Naive thymus-derived CD8-positive, alpha-beta T cell (primary cell): ENCODE measurements around the gene SLC25A29. TPM values are rescaled to one million over a fixed set of nuclear protein-coding genes. Genes with fewer than 3 reads are reported as not detected.

ENCODE experiments used
- ATAC-seq, 2 donors: fragments of 150-1000 bp; cut with Tn5 transposase in 1 of 2; sonication (Bioruptor Pico), chemical (Tn5 transposase) in 1 of 2; 1 replicate in 1 of 2; 2 replicates in 1 of 2; pipeline ENCODE4 v1.10.0; 2021; ENCODE audit warnings: mild to moderate bottlenecking in 2 of 2, moderate library complexity in 2 of 2
- POLR2A ChIA-PET: fragments of 350-600 bp; sonication (Branson Sonifier 250); formaldehyde crosslinking; loops from one replicate; lab custom pipeline; 2021; ENCODE audit warnings: antibody characterized with exemption; lab: Charles Lee
- DNase-seq, 10 donors: peaks; one replicate each; pipeline versions ENCODE4 v3.0.0 to v3.0.0-alpha.2; 2020 to 2022
- H3K27ac Mint-ChIP-seq, 10 donors: one replicate each; pipeline ENCODE4 v1.8.0; 2020 to 2022; ENCODE audit warnings: mild to moderate bottlenecking in 10 of 10, mixed read lengths in 10 of 10, moderate library complexity in 4 of 10, inconsistent platforms in 1 of 10
- H3K27me3 Mint-ChIP-seq, 5 donors: one replicate each; pipeline ENCODE4 v1.8.0; 2021 to 2022; ENCODE audit warnings: mixed read lengths in 5 of 5
- H3K36me3 Mint-ChIP-seq, 3 donors: one replicate each; pipeline ENCODE4 v1.8.0; 2020 to 2022; ENCODE audit warnings: mixed read lengths in 3 of 3, mild to moderate bottlenecking in 2 of 3, inconsistent platforms in 1 of 3
- H3K4me1 Mint-ChIP-seq, 4 donors: one replicate each; pipeline ENCODE4 v1.8.0; 2021 to 2022; ENCODE audit warnings: mixed read lengths in 4 of 4
- H3K4me3 Mint-ChIP-seq, 10 donors: one replicate each; pipeline ENCODE4 v1.8.0; 2020 to 2022; ENCODE audit warnings: mild to moderate bottlenecking in 10 of 10, mixed read lengths in 10 of 10, moderate library complexity in 6 of 10, inconsistent platforms in 1 of 10
- H3K9me3 Mint-ChIP-seq, 9 donors: one replicate each; pipeline ENCODE4 v1.8.0; 2020 to 2022; ENCODE audit warnings: mixed read lengths in 9 of 9, mild to moderate bottlenecking in 3 of 9, inconsistent platforms in 1 of 9, moderate library complexity in 1 of 9
- polyA plus RNA-seq, 3 donors: library from polyadenylated mRNA; unstranded; fragments of 300-500 nt; fragmentation: Illumina TruSeq; gene quantifications; one replicate each; pipeline ENCODE4 v1.2.3, GENCODE V29; 2021
- total RNA-seq, 8 experiments: library from RNA in 2 of 8; stranded (reverse) in 2 of 8; gene quantifications; one replicate each; pipeline ENCODE4 v1.2.3 and lab custom pipeline; 2021 to 2026

The SLC25A29 gene
- total and polyA plus RNA-seq, 5 experiments from 2014 or later, result 2.7 to 18.5 (median 8.8) TPM

GRCh38 chr14:100275214-100275613, 31.0 kb downstream of the SLC25A29 start:
- ATAC-seq (no peak), DNase-seq (no peak)
- Mint-ChIP-seq H3K4me1 (peaks cover 29 to 68% (median 55%) of the 10 kb centered on the region in 4 donors), H3K4me3 (peak overlapping the region in 2 of 10 donors; percentile 15 to 39), H3K27me3 (no peaks in the 10 kb centered on the region), H3K36me3 (peaks cover 0 to 62% (median 2%) of the 10 kb centered on the region in 3 donors), H3K27ac (peak overlapping the region; percentile 1 to 89 (median 52)), H3K9me3 (no peaks in the 10 kb centered on the region)
- POLR2A ChIA-PET, result interaction anchor here (0.5 kb wide), 1 partner anchor 76 kb away, joined by 8 read pairs; no protein-coding TSS in a partner anchor

DNA sequence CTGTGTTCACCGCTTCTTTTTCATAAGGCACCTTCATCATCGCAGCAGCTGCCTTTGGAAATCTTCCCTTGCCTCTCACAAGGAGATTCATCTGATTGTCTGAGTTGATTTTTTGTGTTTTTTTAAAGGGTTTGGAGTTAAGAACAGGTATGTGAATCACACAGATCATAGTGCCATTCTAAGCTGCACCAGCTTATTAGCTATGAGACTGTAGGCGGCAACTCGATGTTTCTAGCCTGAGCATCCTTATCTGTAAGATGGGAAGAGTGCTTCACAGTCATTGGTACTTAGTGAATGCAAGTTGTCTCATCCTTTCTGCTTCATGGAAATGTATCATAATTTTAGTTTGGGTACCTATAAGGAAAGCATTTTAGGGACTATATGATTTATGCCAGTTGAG, 32.0 kb downstream of the SLC25A29 start:
- POLR2A ChIA-PET, result interaction anchor here (0.6 kb wide), 1 partner anchor 32 kb away, joined by 3 read pairs; no protein-coding TSS in a partner anchor
- Mint-ChIP-seq H3K36me3 (peaks cover 0 to 59% (median 0%) of the 10 kb centered on the region in 3 donors), H3K4me3 (peak overlapping the region in 3 of 10 donors; percentile 1 to 54 (median 38)), H3K27ac (peak overlapping the region in 9 of 10 donors; percentile 15 to 89 (median 54)), H3K9me3 (no peaks in the 10 kb centered on the region), H3K4me1 (peaks cover 27 to 64% (median 51%) of the 10 kb centered on the region in 4 donors), H3K27me3 (no peaks in the 10 kb centered on the region)
- ATAC-seq, result no peak
- no peak for DNase-seq

- POLR2A ChIA-PET, result no interaction called here
- ATAC-seq (peak in 1 of 2 donors; percentile 30), DNase-seq (peak in 1 of 10 donors; percentile 15)
- no peaks in the 10 kb centered on the region for H3K9me3 Mint-ChIP-seq
- peaks cover 33 to 71% (median 61%) of the 10 kb centered on the region in 4 donors for H3K4me1 Mint-ChIP-seq
- H3K36me3 Mint-ChIP-seq, result peaks cover 0 to 59% (median 0%) of the 10 kb centered on the region in 3 donors
- H3K27me3 Mint-ChIP-seq, result no peaks in the 10 kb centered on the region
- H3K27ac Mint-ChIP-seq, result peak overlapping the region in 4 of 10 donors; percentile 11 to 53 (median 27)
- H3K4me3 Mint-ChIP-seq, result no peak overlapping the region
These were observed 34.9 kb downstream of the SLC25A29 start for GRCh38 chr14:100271247-100271939.

- DNase-seq, result no peak
- POLR2A ChIA-PET, result interaction anchor here (1.7 kb wide), 1 partner anchor 45 kb away, joined by 4 read pairs; no protein-coding TSS in a partner anchor
- H3K4me3 Mint-ChIP-seq, result peak overlapping the region in 1 of 10 donors; percentile 10
- peaks cover 0 to 61% (median 6%) of the 10 kb centered on the region in 3 donors for H3K36me3 Mint-ChIP-seq
- H3K27me3 Mint-ChIP-seq, result no peaks in the 10 kb centered on the region
- no peak for ATAC-seq
- H3K27ac Mint-ChIP-seq, result peak overlapping the region in 6 of 10 donors; percentile 4 to 66 (median 44)
- no peaks in the 10 kb centered on the region for H3K9me3 Mint-ChIP-seq
- peaks cover 29 to 72% (median 59%) of the 10 kb centered on the region in 4 donors for H3K4me1 Mint-ChIP-seq
These were observed 37.5 kb downstream of the SLC25A29 start for GRCh38 chr14:100268591-100269207.

DNA sequence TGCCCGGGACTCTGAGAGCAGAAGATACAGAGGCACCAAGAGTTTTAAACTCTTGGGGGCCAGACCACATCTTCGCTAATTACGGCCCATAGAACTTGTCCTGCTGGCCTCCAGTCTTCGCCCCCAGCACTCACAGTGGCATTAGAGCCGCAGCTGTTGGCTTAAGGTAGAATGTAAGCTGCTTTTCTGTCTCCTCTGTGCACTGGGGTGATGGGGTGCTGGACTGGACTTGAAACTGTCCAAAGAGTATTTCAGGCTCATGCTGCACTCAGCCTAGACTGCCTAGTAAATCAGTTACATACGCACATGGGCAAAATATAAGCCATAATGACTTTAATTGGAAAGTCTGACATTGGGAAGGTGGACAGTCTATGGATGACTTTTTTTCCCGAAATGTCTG, 38.3 kb downstream of the SLC25A29 start:
- ATAC-seq, result no peak
- POLR2A ChIA-PET, result interaction anchor here (1.7 kb wide), 1 partner anchor 44 kb away, joined by 4 read pairs; no protein-coding TSS in a partner anchor
- Mint-ChIP-seq H3K4me1 (peaks cover 36 to 74% (median 62%) of the 10 kb centered on the region in 4 donors), H3K4me3 (peak overlapping the region in 1 of 10 donors; percentile 4), H3K27ac (peak overlapping the region in 5 of 10 donors; percentile 11 to 89 (median 16)), H3K9me3 (no peaks in the 10 kb centered on the region), H3K27me3 (no peaks in the 10 kb centered on the region), H3K36me3 (peaks cover 0 to 68% (median 9%) of the 10 kb centered on the region in 3 donors)
- no peak for DNase-seq

GRCh38 chr14:100263141-100263540, 43.1 kb downstream of the SLC25A29 start:
- H3K4me3 Mint-ChIP-seq, result peak overlapping the region in 5 of 10 donors; percentile 22 to 52 (median 28)
- no peaks in the 10 kb centered on the region for H3K27me3 Mint-ChIP-seq
- H3K36me3 Mint-ChIP-seq, result peaks cover 0 to 65% (median 13%) of the 10 kb centered on the region in 3 donors
- no peaks in the 10 kb centered on the region for H3K9me3 Mint-ChIP-seq
- ATAC-seq, result no peak
- POLR2A ChIA-PET, result interaction anchor here (0.7 kb wide), 1 partner anchor 23 kb away, joined by 3 read pairs; no protein-coding TSS in a partner anchor
- peaks cover 39 to 93% (median 85%) of the 10 kb centered on the region in 4 donors for H3K4me1 Mint-ChIP-seq
- H3K27ac Mint-ChIP-seq, result peak overlapping the region; percentile 50 to 86 (median 70)
- no peak for DNase-seq

- no peak for DNase-seq
- POLR2A ChIA-PET, result no interaction called here
- no peak for ATAC-seq
- H3K9me3 Mint-ChIP-seq, result no peaks in the 10 kb centered on the region
- peaks cover 42 to 93% (median 85%) of the 10 kb centered on the region in 4 donors for H3K4me1 Mint-ChIP-seq
- H3K27me3 Mint-ChIP-seq, result no peaks in the 10 kb centered on the region
- peaks cover 0 to 59% (median 13%) of the 10 kb centered on the region in 3 donors for H3K36me3 Mint-ChIP-seq
- H3K27ac Mint-ChIP-seq, result peak overlapping the region in 8 of 10 donors; percentile 55 to 91 (median 80)
- peak overlapping the region in 2 of 10 donors; percentile 1 to 57 for H3K4me3 Mint-ChIP-seq
These were observed 43.7 kb downstream of the SLC25A29 start for GRCh38 chr14:100262545-100262944.

GRCh38 chr14:100261621-100262020, 44.6 kb downstream of the SLC25A29 start:
- Mint-ChIP-seq H3K36me3 (peaks cover 0 to 50% (median 13%) of the 10 kb centered on the region in 3 donors), H3K27me3 (no peaks in the 10 kb centered on the region), H3K9me3 (no peaks in the 10 kb centered on the region), H3K4me1 (peaks cover 45 to 92% (median 86%) of the 10 kb centered on the region in 4 donors), H3K27ac (peak overlapping the region; percentile 63 to 93 (median 86)), H3K4me3 (peak overlapping the region in 9 of 10 donors; percentile 20 to 72 (median 52))
- DNase-seq (no peak), ATAC-seq (peak; percentile 45 to 57)
- POLR2A ChIA-PET, result interaction anchor here (1.1 kb wide), 1 partner anchor 40 kb away, joined by 6 read pairs; no protein-coding TSS in a partner anchor

GRCh38 chr14:100256339-100256895, 49.8 kb downstream of the SLC25A29 start:
- H3K4me1 Mint-ChIP-seq, result peaks cover 43 to 88% (median 82%) of the 10 kb centered on the region in 4 donors
- no peaks in the 10 kb centered on the region for H3K9me3 Mint-ChIP-seq
- peaks cover 0 to 12% (median 0%) of the 10 kb centered on the region in 3 donors for H3K36me3 Mint-ChIP-seq
- H3K4me3 Mint-ChIP-seq, result peak overlapping the region in 7 of 10 donors; percentile 4 to 54 (median 12)
- POLR2A ChIA-PET, result interaction anchor here (0.9 kb wide), 1 partner anchor 63 kb away, joined by 3 read pairs; no protein-coding TSS in a partner anchor
- peak overlapping the region in 5 of 10 donors; percentile 0 to 77 (median 49) for H3K27ac Mint-ChIP-seq
- DNase-seq (no peak), ATAC-seq (no peak)
- no peaks in the 10 kb centered on the region for H3K27me3 Mint-ChIP-seq

GRCh38 chr14:100252684-100253083, 53.6 kb downstream of the SLC25A29 start:
- ATAC-seq (no peak), DNase-seq (no peak)
- Mint-ChIP-seq H3K36me3 (peaks cover 0 to 23% (median 0%) of the 10 kb centered on the region in 3 donors), H3K4me1 (peaks cover 46 to 85% (median 79%) of the 10 kb centered on the region in 4 donors), H3K4me3 (peak overlapping the region in 6 of 10 donors; percentile 7 to 52 (median 39)), H3K27me3 (no peaks in the 10 kb centered on the region), H3K9me3 (no peaks in the 10 kb centered on the region), H3K27ac (peak overlapping the region in 5 of 10 donors; percentile 3 to 71 (median 43))
- POLR2A ChIA-PET, result interaction anchor here (0.6 kb wide), 1 partner anchor 1339 kb away, joined by 4 read pairs; no protein-coding TSS in a partner anchor

- H3K27me3 Mint-ChIP-seq, result no peaks in the 10 kb centered on the region
- H3K36me3 Mint-ChIP-seq, result peaks cover 0 to 22% (median 0%) of the 10 kb centered on the region in 3 donors
- peak overlapping the region; percentile 29 to 89 (median 57) for H3K27ac Mint-ChIP-seq
- no peak for DNase-seq
- POLR2A ChIA-PET, result interaction anchor here (0.7 kb wide), 1 partner anchor 31 kb away, joined by 4 read pairs; no protein-coding TSS in a partner anchor
- H3K9me3 Mint-ChIP-seq, result no peaks in the 10 kb centered on the region
- peak overlapping the region in 6 of 10 donors; percentile 7 to 65 (median 37) for H3K4me3 Mint-ChIP-seq
- peaks cover 47 to 85% (median 79%) of the 10 kb centered on the region in 4 donors for H3K4me1 Mint-ChIP-seq
- no peak for ATAC-seq
These were observed 55.3 kb downstream of the SLC25A29 start for GRCh38 chr14:100250732-100251465.
